GM19438 (cell line): Measurements from ENCODE around the gene SIMC1.
"Not testable (repeated sequence)": the region's sequence is repeated elsewhere in the genome, so short reads cannot be mapped to it uniquely, and the experiment has no call there.

Source experiments
- ATAC-seq: cut with Tn5 transposase; IDR thresholded peaks from one replicate; pipeline ENCODE4 v1.9.1; 2021; ENCODE audit warnings: low read depth; ENCODE audit not compliant: unreplicated experiment

Gene SIMC1

DNA sequence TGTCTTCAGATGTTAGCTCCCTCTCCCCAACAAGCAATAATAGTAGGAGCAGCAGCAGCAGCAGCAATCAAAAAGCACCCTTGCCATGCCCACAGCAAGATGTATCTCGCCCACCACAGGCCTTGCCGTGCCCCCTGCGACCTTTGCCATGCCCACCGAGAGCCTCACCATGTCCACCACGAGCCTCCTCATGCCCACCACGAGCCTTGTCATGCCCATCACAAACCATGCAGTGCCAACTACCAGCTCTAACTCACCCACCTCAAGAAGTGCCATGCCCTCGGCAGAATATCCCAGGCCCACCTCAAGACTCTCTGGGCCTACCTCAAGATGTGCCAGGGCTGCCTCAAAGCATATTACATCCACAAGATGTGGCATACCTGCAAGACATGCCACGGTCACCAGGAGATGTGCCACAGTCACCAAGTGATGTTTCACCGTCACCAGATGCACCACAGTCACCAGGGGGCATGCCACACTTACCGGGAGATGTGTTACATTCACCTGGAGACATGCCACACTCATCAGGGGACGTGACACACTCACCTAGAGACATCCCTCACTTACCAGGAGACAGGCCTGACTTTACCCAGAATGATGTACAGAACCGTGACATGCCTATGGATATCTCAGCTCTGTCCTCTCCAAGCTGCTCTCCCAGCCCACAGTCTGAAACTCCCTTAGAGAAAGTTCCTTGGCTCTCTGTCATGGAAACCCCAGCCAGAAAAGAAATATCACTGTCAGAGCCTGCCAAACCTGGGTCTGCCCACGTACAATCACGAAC, 52.0 kb downstream of the SIMC1 start:
- not testable (repeated sequence) for ATAC-seq

GRCh38 chr5:176305356-176305755, 67.1 kb downstream of the SIMC1 start:
- not testable (repeated sequence) for ATAC-seq

DNA sequence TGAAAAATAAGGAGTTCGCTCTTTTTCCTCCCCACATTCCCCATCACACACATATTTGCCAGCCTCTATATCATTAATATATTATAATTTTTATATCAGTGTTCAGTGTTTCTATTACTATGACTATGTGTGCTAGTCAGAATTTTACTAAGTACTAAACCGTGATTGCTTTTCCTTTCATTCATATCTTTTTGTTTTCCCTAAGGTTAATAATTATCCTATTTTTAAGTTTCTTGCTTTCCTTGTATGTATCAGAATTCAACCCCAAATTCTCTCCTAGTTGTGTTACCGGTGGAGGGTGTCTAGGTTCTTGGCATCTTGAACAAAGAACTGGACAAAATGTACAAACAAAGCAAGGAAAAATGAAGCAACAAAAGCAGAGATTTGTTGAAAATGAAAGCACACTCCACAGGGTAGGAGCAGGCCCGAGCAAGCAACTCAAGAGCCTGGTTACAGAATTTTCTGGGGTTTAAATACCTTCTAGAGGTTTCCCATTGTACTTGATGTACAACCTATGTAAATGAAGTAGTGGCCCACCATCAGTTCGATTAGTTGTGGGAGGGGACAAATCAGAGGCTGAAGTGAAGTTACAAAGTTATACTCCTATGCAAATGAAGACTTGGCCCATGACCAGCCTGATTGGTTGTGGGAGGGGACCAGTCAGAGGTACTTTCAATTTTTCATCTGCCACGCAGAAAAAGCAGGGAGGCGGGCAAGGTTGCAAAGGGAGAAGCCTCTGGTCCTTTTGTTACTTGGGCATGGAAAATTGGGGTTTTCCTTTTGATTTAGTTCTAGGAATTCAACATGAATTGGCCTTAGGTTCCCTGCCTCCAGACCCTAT, 79.5 kb downstream of the SIMC1 start:
- ATAC-seq: no peak

DNA sequence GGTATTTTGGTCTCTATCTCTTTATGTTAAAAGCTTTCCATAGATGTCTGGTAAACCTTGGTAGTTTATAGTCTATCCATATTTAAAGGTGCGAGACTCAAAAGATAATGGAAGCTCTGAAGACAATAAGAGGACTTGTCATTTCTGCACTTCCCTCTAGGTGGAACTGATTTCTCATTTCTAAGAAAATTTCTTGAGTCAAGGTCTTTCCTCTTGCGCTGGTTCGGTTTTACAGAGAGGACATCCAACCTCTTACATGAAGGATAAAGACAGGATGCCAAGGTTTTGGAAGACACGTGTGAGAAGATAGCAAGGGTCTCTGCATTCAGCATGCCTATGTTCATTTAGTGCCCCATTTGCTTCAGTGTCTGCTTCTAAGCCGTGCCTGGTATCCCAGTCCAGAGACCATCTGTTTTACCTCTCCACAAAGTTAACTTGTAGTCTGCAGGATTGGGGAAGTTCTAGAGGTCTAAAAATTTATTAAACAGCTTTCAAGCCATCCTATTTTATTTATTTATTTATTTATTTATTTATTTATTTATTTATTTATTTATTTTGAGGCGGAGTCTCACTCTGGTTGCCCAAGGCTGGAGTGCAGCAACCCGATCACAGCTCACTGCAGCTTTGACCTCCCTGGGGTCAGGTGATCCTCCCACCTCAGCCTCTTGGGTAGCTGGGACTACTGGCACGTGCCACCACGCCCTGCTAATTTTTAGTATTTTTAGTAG, 81.8 kb downstream of the SIMC1 start:
- ATAC-seq: no peak

DNA sequence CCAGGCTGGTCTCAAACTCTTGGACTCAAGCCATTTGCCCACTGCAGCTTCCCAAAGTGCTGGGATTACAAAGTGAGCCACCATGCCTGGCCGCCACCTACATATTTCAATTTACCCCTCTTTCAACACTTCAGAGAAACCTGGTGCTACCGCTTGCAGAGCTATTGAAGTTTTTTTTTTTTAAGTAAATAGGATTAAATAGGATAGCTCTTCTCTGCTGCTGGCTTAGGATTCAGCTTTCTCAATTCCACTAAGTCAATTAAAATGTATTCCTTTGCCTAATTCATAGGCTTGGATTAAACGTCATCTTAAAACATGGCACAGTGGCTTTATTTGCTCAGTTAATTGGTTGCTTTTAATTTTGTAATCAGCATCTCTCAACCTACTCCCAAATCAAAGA, 82.4 kb downstream of the SIMC1 start:
- no peak for ATAC-seq

GRCh38 chr5:176334031-176334770, 96.0 kb downstream of the SIMC1 start:
- no peak for ATAC-seq

DNA sequence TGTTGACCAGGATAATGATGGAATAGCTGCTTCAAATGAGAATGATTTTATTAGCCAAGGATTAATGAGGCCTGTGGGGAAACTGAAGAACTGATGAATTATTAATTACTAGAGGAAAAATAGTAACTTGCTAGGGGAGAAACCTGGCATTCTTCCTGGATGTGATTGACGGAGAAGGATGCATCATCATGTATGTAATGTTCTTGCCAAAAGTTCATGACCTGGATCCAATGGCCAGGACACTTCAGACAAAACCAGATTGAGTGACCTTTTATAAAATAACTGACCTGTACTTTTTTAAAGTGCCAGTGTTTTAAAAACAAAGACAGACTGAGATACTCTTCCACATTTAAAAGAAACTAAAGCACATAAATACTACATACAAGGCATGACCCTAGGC, 99.7 kb downstream of the SIMC1 start:
- ATAC-seq: no peak

DNA sequence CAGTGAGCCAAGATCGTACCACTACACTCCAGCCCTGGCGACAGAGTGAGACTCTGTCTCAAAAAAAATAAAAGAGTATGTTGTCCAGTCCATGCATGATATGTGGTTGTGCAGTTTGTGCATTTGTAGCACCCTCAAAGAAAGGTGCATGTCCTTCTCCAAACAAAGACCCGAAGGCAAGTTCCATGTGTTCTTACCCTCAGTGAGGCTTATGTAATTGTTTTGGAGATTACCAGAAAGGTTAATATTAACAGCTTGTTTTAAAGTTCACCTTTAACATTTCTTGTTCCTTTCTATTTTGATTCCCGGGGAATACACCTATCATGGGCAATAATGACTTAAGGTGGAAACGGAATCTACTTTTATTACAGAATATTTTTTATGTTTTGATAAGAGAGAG, 101.1 kb downstream of the SIMC1 start:
- ATAC-seq: no peak

- ATAC-seq: no peak
Observed at GRCh38 chr5:176341325-176342157, 103.3 kb downstream of the SIMC1 start.

DNA sequence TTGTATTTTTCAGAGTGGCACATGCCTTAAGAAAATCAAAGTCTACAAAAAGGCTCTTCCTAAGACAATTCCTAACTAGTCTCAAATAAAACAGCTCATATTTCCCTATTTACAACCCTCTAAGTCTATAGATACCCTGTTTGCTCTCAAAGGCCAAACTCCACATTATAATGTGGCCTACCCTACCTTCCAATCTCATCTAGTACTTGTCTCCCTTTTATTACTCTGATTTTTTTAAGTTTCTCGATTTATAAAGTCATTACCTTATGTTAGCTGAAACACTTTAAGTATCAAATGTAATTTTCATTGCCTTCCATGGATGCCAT, 103.9 kb downstream of the SIMC1 start:
- no peak for ATAC-seq

- no peak for ATAC-seq
Observed at GRCh38 chr5:176342766-176343458, 104.7 kb downstream of the SIMC1 start.

GRCh38 chr5:176350416-176350815, 112.2 kb downstream of the SIMC1 start:
- ATAC-seq: no peak

GRCh38 chr5:176352116-176352878, 114.1 kb downstream of the SIMC1 start:
- no peak for ATAC-seq

DNA sequence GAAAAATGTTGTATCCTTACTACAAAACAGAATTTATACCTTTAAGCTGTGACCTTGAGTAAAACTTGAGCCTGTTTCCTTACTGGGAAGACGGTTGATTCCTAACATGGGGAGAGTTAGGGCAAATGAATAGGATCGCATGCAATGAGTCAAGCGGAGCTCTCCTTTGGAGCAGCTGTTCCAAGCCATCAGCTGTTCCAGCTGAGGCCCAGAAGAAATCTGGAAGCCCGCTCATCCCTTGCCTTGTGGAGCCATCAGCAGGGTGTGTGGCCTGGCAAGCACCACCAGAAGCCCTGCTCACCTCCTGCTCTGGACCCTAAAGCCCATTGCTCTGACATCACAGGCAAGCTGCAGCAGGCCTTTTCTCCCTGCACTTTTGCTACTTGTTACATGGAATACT, 115.3 kb downstream of the SIMC1 start:
- ATAC-seq: no peak

GRCh38 chr5:176355400-176356178, 117.4 kb downstream of the SIMC1 start:
- no peak for ATAC-seq

DNA sequence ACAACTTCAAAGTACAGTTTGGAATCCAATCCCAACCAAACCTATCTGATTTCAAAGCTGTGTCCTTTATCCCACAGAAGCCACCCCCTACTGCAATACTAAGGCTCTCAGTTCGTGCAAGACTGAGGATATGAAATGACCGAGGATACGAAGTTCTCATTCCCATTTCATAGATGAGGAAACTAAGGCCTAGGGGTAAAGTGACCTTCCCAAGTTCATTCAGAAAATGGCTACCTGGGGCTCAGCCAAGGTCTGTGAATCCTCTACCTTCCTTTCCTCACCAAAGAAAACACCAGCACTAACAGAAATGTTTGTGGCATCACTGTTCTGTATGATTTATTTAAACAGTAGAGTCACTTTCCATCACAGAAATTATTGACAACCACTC, 117.9 kb downstream of the SIMC1 start:
- ATAC-seq: no peak

GRCh38 chr5:176359658-176360057, 121.4 kb downstream of the SIMC1 start:
- no peak for ATAC-seq
